ENCODE measurements around the gene RETREG3. TPM values are rescaled to one million over a fixed set of nuclear protein-coding genes. Genes with fewer than 3 reads are reported as not detected.

RETREG3 gene
- polyA plus RNA-seq, 1 of the 3 experiments (the other 2 are of a cell fraction) = 13.3 TPM

GRCh38 chr17:42566215-42566882, 42.8 kb downstream of the RETREG3 start (continued):
- TF ChIP-seq MXI1 (IDR thresholded peaks at IDR 0.05; ENCODE audit: low read depth, low read length) = no peak

DNA sequence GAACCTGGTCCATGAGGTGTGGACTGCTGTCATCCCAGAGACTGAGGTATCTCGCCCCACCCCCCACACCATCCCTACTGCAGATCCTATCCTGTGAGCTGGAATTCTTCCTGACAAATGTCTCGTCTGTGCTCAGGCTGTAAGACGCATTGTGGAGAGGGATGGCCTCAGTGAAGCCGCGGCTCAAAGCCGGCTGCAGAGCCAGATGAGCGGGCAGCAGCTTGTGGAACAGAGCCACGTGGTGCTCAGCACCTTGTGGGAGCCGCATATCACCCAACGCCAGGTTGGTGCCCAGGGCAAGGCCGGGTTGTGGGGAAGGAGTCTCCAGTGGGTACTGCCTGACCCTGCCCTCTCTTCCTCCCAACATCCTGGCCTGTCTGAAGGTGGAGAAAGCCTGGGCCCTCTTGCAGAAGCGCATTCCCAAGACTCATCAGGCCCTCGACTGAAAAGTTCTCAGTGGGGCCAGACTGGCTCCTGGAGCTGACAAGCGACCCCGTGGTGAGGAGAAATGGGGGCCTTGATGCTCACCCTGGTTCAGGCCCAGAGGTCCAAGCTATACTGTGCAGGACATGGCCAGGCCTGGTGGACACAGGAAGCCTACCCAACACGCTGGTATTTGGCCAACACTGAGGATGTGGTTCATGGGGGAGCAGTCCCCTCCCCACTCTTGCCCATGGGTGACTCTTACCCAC, 43.5 kb downstream of the RETREG3 start:
- 94% methylated on average over 12 of the region's 16 CpGs for WGBS (ENCODE audit: low lambda C conversion rate)
- TF ChIP-seq JUND (IDR thresholded peaks at IDR 0.05) (no peak), EZH2phosphoT487 (IDR thresholded peaks at IDR 0.05; ENCODE audit: borderline replicate concordance, low read depth) (no peak), SIN3A (IDR thresholded peaks at IDR 0.05; ENCODE audit: borderline replicate concordance, low read depth, low read length) (no peak), RAD21 (IDR thresholded peaks at IDR 0.05; ENCODE audit: low read length) (no peak), GABPA (IDR thresholded peaks at IDR 0.05; ENCODE audit: low read depth) (no peak), GATA2 (CRISPR knock-in tag; IDR thresholded peaks at IDR 0.05) (no peak), NFIC (IDR thresholded peaks at IDR 0.05; ENCODE audit: borderline replicate concordance) (no peak)

DNA sequence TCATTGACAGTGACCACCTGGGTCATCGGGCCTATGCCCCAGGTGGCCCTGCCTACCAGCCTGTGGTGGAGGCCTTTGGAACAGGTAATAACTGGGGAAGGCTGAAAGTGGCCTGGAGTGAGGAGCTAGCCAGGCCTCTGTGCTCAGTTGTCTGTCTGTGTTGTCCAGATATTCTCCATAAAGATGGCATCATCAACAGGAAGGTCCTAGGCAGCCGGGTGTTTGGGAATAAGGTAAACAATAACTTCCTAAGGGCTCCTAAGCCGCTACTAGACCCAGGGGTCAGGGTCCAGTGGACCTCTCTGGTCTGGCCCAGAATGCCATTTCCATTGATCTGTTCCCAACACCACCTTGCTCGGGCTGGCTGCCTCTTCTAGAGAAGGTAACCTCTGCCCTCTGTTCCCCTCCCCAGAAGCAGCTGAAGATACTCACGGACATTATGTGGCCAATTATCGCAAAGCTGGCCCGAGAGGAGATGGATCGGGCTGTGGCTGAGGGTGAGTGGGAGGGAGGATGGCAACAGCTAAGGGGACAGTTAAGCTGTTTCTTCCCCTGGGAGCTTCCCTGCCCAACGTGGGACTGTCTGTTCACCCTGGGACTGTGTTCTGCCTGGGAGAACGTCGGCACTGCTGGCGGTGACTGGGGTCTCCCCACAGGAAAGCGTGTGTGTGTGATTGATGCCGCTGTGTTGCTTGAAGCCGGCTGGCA, 44.2 kb downstream of the RETREG3 start:
- H3F3A ChIP-seq (replicated peaks; ENCODE audit: insufficient read depth) = peaks cover 34% of the 10 kb centered on the region
- H3K4me1 ChIP-seq (ENCODE audit: control insufficient read depth in 1 of 2, insufficient read depth in 2 of 2, low read depth in 1 of 2, low read length in 1 of 2) = peaks cover 4 to 33% of the 10 kb centered on the region in 2 experiments; a peak in 3 of 4 replicates
- peaks cover 29 to 47% of the 10 kb centered on the region in 2 experiments for H3K36me3 ChIP-seq (replicated peaks in 1 of 2; ENCODE audit: control insufficient read depth in 1 of 2, insufficient read depth in 2 of 2, low read length in 1 of 2)
- ChIA-PET POLR2A (interaction anchor here (1.1 kb wide), 1 partner anchor 11 kb away, joined by 3 read pairs; no protein-coding TSS in a partner anchor), CTCF (interaction anchor here (0.8 to 8.3 kb wide), 3 partner anchors 11 to 114 kb away, joined by 3 to 51 read pairs (median 47); partner anchors contain the start of gene PSMC3IP)
- no peak overlapping the region for H3K9ac ChIP-seq
- H4K20me1 ChIP-seq (ENCODE audit: insufficient read depth) = no peaks in the 10 kb centered on the region
- H3K27me3 ChIP-seq (ENCODE audit: insufficient read depth) = no peaks in the 10 kb centered on the region
- H3K79me2 ChIP-seq (ENCODE audit: insufficient read depth) = peaks cover 79% of the 10 kb centered on the region
- no peaks in the 10 kb centered on the region for H3K9me2 ChIP-seq
- no peak overlapping the region for H2AFZ ChIP-seq (ENCODE audit: low read depth)
- no peak overlapping the region for H3K4me3 ChIP-seq (ENCODE audit: low read depth in 2 of 2, low read length in 1 of 2)
- H3K4me2 ChIP-seq = no peak overlapping the region
- DNase-seq = no peak
- H3K27ac ChIP-seq (ENCODE audit: low read depth in 2 of 2, low read length in 1 of 2) = no peak overlapping the region
- H3K9me3 ChIP-seq = no peaks in the 10 kb centered on the region
- 90% methylated on average over 7 of the region's 15 CpGs for WGBS (ENCODE audit: low lambda C conversion rate)
- no peak for TF ChIP-seq YY1 (IDR thresholded peaks at IDR 0.05; ENCODE audit: low read depth)
- no peak for TF ChIP-seq RFX5 (IDR thresholded peaks at IDR 0.05; ENCODE audit: low read length)
- no peak for TF ChIP-seq MEF2A (IDR thresholded peaks at IDR 0.05; ENCODE audit: borderline replicate concordance, low read depth)
- TF ChIP-seq MAX (IDR thresholded peaks at IDR 0.05; ENCODE audit: low read depth) = no peak
- TF ChIP-seq RXRA (IDR thresholded peaks at IDR 0.05; ENCODE audit: borderline replicate concordance, low read depth) = no peak
- TF ChIP-seq POLR2AphosphoS5 (IDR thresholded peaks at IDR 0.05; ENCODE audit: low read depth, low read length) = no peak
- no peak for TF ChIP-seq ZBTB33 (IDR thresholded peaks at IDR 0.05; ENCODE audit: borderline replicate concordance, low read depth)
- no peak for TF ChIP-seq RCOR1 (IDR thresholded peaks at IDR 0.05; ENCODE audit: low read length)
- no peak for TF ChIP-seq IRF3 (IDR thresholded peaks at IDR 0.05; ENCODE audit: low read depth, low read length)
- TF ChIP-seq FOSL2 (IDR thresholded peaks at IDR 0.05; ENCODE audit: borderline replicate concordance, low read depth) = no peak
- no peak for TF ChIP-seq USF2 (IDR thresholded peaks at IDR 0.05; ENCODE audit: borderline replicate concordance, low read depth, low read length)
- TF ChIP-seq JUND (IDR thresholded peaks at IDR 0.05) = no peak
- no peak for TF ChIP-seq NFIC (IDR thresholded peaks at IDR 0.05; ENCODE audit: borderline replicate concordance)

More for the DNA sequence above, 43.5 kb downstream of the RETREG3 start:
- H3F3A ChIP-seq (replicated peaks; ENCODE audit: insufficient read depth) = peaks cover 34% of the 10 kb centered on the region
- H3K79me2 ChIP-seq (ENCODE audit: insufficient read depth) = peaks cover 80% of the 10 kb centered on the region
- DNase-seq = no peak
- H2AFZ ChIP-seq (ENCODE audit: low read depth) = no peak overlapping the region
- H3K4me3 ChIP-seq (ENCODE audit: low read depth in 2 of 2, low read length in 1 of 2) = no peak overlapping the region
- ChIA-PET POLR2A (interaction anchor here (1.3 kb wide), 1 partner anchor 12 kb away, joined by 5 read pairs; the partner anchor contains the start of gene PSMC3IP), CTCF (interaction anchor here (0.7 to 8.3 kb wide), 3 partner anchors 13 to 157 kb away, joined by 3 to 51 read pairs (median 47); partner anchors contain the start of gene PSMC3IP)
- H3K4me2 ChIP-seq = no peak overlapping the region
- peak overlapping the region in 1 of 2 experiments; percentile 85; a peak in 2 of 4 replicates for H3K27ac ChIP-seq (ENCODE audit: low read depth in 2 of 2, low read length in 1 of 2)
- no peaks in the 10 kb centered on the region for H3K27me3 ChIP-seq (ENCODE audit: insufficient read depth)
- no peak overlapping the region for H3K9ac ChIP-seq
- H3K36me3 ChIP-seq (replicated peaks in 1 of 2; ENCODE audit: control insufficient read depth in 1 of 2, insufficient read depth in 2 of 2, low read length in 1 of 2) = peaks cover 32 to 51% of the 10 kb centered on the region in 2 experiments
- H4K20me1 ChIP-seq (ENCODE audit: insufficient read depth) = no peaks in the 10 kb centered on the region
- no peaks in the 10 kb centered on the region for H3K9me2 ChIP-seq
- H3K9me3 ChIP-seq = no peaks in the 10 kb centered on the region
- peaks cover 4 to 33% of the 10 kb centered on the region in 2 experiments; a peak in 3 of 4 replicates for H3K4me1 ChIP-seq (ENCODE audit: control insufficient read depth in 1 of 2, insufficient read depth in 2 of 2, low read depth in 1 of 2, low read length in 1 of 2)
